GM18867 (cell line): Measurements from ENCODE around the gene TMEM245.
A peak's percentile ranks its signal among the peaks of the same experiment; 100 is the strongest.

ENCODE experiments used
- ATAC-seq: cut with Tn5 transposase; IDR thresholded peaks from one replicate; pipeline ENCODE4 v1.9.1; 2021; ENCODE audit warnings: mild to moderate bottlenecking, moderate library complexity; ENCODE audit not compliant: unreplicated experiment

TMEM245 gene

DNA sequence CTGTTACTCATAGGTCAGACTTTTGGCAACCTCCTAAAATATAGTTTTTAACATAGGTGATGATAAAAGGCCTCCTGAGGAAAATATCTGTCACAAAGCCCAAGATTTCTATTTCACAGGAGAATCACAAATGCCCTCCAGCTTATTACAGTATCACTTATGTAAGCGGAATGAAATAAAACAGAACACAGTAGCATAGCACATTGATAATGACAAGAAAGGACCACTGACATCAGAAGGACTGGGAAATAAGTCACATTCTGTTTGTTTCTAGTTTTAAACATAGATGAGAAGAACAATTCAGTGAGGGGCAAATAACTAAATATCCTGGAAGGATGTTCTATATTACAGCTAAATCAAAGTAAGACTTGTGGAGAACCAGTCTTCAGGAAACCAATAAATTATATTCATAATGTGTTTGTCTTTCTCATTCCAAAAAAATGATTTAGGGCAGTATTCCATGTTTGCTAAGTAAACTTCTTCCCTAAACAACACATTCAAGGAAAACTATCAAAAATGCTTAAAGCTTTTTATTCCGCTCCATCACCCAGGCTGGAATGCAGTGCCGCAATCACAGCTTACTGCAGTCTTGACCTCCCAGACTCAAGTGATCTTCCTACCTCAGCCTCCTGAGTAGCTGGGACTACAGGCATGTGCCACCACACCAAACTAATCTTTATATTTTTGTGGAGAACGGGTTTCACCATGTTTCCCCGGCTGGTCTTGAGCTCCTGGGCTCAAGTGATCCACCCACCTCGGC lies 85.6 kb downstream of the TMEM245 start:
- no peak for ATAC-seq

DNA sequence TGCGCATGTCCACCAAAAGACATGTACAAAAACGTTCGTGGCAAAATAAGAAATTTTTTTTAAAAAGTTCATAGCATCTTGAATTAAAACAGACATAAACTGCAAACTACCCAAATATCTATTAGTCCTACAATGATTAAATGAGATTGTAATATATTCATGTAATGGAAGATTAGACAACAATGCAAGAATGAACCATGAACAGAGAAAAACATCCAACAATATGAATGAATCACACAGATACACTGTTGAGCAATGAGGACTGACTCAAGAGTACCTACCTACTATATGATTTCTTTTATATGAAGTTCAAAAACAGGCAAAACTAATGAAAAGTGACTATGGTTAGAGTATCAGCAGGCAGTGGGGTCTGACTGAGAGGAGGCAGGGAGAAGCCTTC lies 88.5 kb downstream of the TMEM245 start:
- ATAC-seq = no peak

GRCh38 chr9:109030426-109030825 lies 89.3 kb downstream of the TMEM245 start:
- ATAC-seq = no peak

- no peak for ATAC-seq
Observed at GRCh38 chr9:109028457-109028856, 91.3 kb downstream of the TMEM245 start.

DNA sequence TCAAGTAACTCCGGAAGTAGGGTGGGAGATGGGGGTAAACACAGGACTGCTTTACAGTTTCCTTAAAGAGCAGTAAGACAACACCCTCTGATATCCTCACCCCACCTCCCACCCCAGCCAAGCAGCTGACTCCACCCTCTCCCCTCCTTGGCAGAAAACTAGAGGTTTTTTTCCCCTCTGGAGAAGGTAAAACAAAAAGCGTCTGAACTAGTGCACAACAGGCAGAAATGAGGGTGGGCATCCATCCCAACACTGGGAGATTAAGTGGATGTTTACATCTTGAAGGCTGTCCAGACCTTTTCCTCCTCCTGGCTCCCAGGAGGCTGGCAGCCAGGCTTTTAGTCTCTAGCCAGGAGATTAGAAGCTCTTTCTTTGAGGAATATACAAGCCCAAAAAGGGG lies 92.6 kb downstream of the TMEM245 start:
- no peak for ATAC-seq

DNA sequence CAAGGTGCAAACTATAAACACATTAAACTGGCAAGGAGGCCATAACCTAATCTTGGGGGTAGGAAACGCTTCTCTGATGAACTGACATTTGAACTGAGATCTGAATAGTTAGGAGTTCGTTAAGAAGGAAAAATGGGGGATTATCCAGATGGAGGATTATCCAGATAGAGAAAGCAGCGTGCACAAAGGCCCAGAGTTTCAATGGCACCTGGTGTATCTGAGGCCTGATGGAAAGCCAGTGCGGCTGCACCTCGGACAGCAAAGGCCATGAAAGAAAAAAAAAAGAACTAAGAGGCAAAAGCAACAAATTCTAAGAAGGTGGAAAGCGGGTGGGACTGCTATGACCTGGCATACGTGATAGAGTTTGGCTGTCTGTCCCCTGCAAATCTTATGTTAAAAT lies 93.4 kb downstream of the TMEM245 start:
- no peak for ATAC-seq

GRCh38 chr9:109022873-109023272 lies 96.9 kb downstream of the TMEM245 start:
- no peak for ATAC-seq

DNA sequence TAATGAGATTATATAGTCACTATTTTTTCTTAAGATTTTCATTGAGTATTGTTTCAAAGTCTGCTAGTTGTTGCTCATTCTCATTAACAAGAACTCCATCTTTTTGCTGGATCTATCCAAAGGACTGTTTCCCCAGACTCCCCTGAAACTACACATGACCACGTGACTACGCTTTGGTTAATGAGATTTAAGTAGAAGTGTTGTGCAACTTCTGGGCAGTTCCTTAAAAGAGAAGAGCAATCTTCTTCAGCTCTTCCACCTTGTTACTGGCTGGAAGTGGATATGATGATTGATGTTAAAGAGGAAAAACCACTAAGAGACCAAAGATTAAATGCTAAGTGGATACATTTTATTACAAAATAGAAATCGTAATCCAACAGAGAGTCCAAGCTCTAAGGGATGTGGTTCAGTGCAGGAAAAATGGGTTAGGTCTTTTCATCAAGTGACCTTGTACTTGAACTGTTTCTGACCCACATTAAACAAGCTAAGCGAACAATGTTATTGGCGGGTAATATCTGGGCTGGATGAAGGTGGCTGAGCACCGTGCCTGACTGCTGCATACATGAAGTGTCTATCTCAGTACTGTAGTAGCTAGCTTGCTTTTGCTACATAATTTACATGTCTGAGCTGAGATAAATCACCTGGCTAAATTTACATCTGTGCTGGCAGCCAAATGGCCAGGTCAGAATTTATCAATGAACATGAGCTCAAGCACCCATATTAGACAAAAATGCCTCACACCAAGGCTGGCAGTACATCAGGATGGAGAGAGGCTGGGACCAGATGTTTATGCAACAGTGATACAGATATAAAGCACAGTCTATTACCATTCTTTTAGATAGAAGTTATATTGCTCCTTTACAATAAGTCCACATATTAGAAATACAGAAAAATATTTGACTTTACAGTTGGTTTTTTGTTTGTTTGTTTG lies 98.9 kb downstream of the TMEM245 start:
- ATAC-seq = no peak

DNA sequence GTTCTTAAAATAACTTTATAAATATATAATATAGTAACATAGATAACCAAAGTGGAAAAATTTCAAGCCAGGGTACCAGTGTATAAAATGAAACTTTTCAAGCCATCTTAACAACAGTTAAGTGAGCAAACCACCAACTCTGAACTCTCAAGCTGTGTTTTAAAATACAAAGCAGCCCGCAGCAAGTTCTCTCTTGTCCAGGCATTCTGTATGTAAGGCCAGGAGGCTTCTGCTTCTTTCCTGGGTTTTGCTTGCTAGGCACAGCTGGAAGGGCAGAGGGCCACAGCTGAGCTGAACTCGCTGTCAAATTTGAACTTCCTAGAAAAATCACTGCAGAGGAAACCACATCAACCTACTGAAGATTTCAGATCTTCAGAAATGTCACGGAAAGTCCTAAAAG lies 99.6 kb downstream of the TMEM245 start:
- ATAC-seq = no peak

- ATAC-seq = no peak
Observed at GRCh38 chr9:109019420-109019819, 100.3 kb downstream of the TMEM245 start.

- ATAC-seq = peak; percentile 36
Observed at GRCh38 chr9:109017493-109017892, 102.3 kb downstream of the TMEM245 start.

- ATAC-seq = no peak
Observed at GRCh38 chr9:109017061-109017460, 102.7 kb downstream of the TMEM245 start.

DNA sequence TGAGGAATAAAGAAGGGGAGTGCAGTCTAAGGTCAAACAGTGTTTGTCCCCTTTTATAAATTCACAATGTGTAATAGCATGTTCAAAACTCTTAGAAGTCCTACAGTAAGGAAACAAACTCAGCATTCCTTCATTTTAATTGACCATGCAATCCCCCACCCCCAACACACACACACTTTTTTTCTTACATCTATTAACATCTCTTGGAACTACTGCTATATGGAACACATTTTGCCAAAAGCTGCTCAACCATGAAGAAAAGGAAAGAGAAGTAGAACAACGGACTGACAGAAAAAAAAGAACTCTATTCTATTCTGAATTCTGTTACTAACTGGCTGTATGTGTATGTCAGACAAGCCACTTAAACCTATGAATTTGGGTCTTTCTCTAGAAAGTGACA lies 103.6 kb downstream of the TMEM245 start:
- ATAC-seq = no peak

DNA sequence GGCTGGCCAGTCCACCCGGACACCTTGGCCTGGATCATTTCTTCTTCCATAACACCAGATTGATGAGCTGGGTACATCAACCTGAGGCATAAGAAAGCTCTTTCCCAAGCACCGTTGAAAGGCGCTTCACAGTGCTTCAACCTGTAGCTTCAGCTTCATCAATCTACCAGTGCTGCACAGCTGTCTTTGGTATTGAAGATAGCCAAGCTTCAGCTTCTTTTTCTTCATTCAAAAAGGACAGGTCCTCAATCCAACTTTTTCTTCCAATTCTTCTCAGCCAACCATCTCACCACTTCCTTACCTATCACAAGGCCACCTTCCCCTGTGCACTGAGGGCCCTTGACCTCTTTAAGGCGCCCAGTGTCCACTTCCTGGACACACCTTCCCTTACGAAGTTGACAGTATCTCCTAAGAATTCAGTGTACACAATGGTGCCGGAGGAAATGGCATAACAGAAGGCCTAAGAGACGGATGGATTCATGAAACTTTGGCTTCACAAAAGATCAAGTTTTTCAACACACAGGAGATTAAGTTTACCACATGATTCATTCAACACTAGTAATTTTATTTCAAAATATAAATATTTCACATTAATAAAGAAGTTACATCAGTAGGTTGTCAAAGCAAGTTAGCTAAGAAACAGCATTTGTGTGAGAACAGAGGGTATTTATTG lies 105.0 kb downstream of the TMEM245 start:
- no peak for ATAC-seq

DNA sequence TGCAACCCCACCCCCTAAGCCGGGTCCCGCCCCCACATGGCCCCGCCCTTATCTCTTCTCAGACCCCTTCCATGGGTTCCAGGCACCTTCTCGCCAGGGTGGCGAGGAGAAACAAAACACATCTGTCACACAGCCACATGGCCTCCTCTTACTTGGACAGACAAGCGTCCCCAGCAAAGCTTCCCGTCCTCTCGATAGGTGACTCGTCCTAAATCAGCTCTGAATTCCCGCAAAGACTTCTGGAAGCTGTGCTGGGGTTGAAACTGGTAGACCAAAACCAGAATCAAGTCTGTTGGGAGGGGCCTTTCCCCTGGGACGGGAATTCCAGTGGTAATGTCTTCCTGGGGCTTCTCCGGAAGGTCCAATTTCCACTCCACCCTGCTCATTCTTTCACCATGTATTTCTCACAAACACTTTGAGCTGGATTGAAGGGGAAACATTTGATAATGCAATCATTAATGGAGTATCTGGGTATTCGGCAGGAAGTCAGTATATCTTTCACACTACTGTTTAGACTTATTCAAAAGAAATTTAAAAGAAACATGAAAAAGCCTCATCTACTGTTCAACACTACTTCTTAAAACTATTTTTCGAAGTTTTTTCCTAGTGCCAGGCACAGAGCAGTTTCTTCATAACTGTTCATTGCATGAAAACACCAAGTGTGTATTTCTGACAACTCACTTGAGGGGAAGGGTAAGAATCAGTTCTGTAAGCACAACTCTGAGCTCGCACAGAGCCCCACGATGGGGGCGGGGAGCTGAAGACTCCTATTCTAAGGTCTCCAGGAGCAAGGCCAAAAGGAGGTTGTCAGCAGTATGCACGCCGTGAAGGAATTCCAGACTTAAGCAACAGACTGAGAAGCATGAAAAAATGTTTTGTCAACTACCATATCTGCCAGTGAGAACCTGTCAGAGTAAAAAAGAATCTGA lies 105.8 kb downstream of the TMEM245 start:
- no peak for ATAC-seq

DNA sequence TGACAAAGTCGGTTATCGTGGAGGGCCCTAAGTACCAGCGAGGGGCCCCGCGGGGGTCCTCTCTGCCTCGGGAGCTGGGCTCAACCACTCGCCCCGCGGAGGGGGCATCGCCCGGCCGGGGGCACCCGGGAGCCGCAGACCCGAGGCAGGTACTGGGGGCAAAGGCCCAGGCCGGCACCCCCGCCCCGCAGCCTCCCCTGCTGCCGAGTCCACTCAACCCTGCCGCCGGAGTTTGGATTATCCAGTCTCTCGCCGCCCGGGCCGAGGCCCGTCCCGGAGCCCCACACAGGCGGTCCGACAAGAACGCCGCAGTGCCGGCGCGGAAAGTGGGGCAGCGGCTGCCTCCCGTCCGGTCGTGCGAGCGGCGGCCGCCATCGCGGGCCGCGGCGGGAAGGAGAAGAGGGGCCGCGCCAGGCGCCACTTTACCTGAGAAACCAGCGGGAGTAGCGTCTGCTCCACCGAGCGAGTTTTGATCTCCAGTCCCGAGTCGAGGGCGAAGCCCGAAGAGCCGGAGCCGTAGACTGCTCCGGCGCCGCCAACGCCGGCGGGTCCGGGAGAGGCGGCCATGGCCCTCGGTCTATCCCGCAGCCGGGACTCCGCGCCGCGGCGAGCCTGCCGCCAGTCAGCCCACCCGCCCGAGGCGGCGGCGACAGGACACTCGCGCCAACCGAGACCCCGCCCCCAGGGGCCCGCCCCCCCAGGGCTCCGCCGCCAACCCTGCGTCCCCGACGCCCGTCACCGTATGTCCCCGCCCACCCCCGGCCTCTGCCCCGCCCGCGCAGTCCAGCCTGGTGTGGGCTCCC lies 106.7 kb downstream of the TMEM245 start, which contains the start of gene CTNNAL1:
Gene CTNNAL1 (minus strand): TSS at position 624 of the 803 bp plus-strand sequence. CDS start 57 bp downstream, at position 567.
- ATAC-seq = peak; percentile 79

GRCh38 chr9:109012009-109012875 lies 107.5 kb downstream of the TMEM245 start:
- peak; percentile 38 for ATAC-seq

DNA sequence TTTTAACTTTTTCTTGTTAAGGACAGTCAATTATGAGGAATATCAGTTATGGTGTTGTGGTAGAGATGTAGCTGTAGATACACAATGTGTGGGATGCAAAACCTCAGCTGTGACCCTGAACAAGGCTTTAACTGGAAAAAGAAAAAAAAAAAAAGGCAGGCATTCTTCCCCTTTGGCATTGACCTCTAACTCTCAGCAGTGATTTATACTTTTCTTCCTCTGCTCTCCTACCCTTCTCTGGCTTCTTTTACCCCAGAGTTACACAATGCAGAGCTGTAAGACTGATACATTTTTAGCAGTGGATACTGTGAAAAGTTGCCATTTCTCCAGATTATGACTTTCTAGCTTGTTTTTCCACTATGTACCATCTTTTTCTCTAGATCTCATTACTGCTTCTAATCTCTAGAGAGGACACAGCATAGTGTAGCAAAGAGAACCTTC lies 108.5 kb downstream of the TMEM245 start:
- ATAC-seq = no peak
